ENCODE data around the gene C17orf75.

Gene C17orf75

GRCh38 chr17:32382526-32383223 lies 40.7 kb upstream of the C17orf75 start:
- H3K4me3 ChIP-seq (ENCODE audit: low read depth, low read length) = no peak overlapping the region
- no peak for TF ChIP-seq CTCF (IDR thresholded peaks at IDR 0.05; ENCODE audit: low read depth, low read length, missing control alignments)
- DNase-seq (ENCODE audit: low read depth) = no peak

- TF ChIP-seq CTCF (IDR thresholded peaks at IDR 0.05; ENCODE audit: low read depth, low read length, missing control alignments) = no peak
- DNase-seq (ENCODE audit: low read depth) = no peak
- no peak overlapping the region for H3K4me3 ChIP-seq (ENCODE audit: low read depth, low read length)
These were observed 28.5 kb upstream of the C17orf75 start for GRCh38 chr17:32370426-32370825.

- TF ChIP-seq CTCF (IDR thresholded peaks at IDR 0.05; ENCODE audit: low read depth, low read length, missing control alignments) = no peak
These were observed 19.3 kb upstream of the C17orf75 start for GRCh38 chr17:32361270-32361669.

GRCh38 chr17:32357615-32358014 lies 15.6 kb upstream of the C17orf75 start:
- no peak for TF ChIP-seq CTCF (IDR thresholded peaks at IDR 0.05; ENCODE audit: low read depth, low read length, missing control alignments)
- DNase-seq (ENCODE audit: low read depth) = no peak
- no peak overlapping the region for H3K4me3 ChIP-seq (ENCODE audit: low read depth, low read length)

More at GRCh38 chr17:32361270-32361669, 19.3 kb upstream of the C17orf75 start:
- H3K4me3 ChIP-seq (ENCODE audit: low read depth, low read length) = no peak overlapping the region
- no peak for DNase-seq (ENCODE audit: low read depth)

- TF ChIP-seq CTCF (IDR thresholded peaks at IDR 0.05; ENCODE audit: low read depth, low read length, missing control alignments) = no peak
- DNase-seq (ENCODE audit: low read depth) = no peak
- no peak overlapping the region for H3K4me3 ChIP-seq (ENCODE audit: low read depth, low read length)
These were observed 14.8 kb upstream of the C17orf75 start for GRCh38 chr17:32356750-32357149.

GRCh38 chr17:32356378-32356743 lies 14.4 kb upstream of the C17orf75 start:
- no peak overlapping the region for H3K4me3 ChIP-seq (ENCODE audit: low read depth, low read length)
- no peak for TF ChIP-seq CTCF (IDR thresholded peaks at IDR 0.05; ENCODE audit: low read depth, low read length, missing control alignments)
- no peak for DNase-seq (ENCODE audit: low read depth)

Data from GM12864 (cell line).